GM19438 (cell line): ENCODE measurements around the gene FBXL17.

ENCODE experiments used
- ATAC-seq: cut with Tn5 transposase; IDR thresholded peaks from one replicate; pipeline ENCODE4 v1.9.1; 2021; ENCODE audit warnings: low read depth; ENCODE audit not compliant: unreplicated experiment

FBXL17 gene

DNA sequence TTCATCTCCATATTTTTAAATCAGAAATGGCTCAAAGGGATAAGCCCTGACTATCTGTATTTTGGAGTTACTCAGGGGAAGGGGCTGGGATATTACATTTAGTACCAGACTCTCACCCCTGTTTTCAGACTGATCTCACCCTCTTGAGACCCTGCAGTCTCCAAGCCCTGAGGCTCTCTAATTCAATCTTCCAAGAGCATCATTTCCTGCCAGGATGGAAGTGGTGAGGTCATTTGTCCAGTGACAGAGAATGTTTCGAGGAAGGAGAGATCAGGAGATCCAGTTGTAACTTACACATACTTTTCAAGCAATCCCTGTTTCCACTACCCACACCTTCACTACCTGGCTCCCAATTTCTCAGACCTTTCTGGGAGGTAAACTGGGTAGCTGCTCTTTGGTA lies 415.7 kb downstream of the FBXL17 start:
- ATAC-seq, result no peak

DNA sequence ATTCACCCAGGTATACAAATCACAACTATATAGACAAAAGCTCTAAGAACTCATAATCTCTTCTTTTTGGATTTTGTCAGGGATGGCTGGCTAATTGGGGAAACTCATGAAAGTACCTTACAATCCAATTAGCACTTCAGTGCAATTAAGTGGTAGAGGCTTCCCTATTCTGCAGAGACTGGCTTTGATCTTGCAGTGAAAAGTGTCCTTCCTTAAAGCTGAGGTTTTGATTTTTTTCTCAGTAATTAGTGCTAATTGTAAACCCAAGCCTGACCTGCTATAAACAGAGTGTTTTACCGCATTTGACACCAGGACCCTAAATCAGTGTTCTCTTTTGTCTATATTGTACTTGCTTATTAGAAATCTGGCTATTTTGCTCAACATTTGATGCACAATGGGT lies 417.2 kb downstream of the FBXL17 start:
- ATAC-seq, result no peak

DNA sequence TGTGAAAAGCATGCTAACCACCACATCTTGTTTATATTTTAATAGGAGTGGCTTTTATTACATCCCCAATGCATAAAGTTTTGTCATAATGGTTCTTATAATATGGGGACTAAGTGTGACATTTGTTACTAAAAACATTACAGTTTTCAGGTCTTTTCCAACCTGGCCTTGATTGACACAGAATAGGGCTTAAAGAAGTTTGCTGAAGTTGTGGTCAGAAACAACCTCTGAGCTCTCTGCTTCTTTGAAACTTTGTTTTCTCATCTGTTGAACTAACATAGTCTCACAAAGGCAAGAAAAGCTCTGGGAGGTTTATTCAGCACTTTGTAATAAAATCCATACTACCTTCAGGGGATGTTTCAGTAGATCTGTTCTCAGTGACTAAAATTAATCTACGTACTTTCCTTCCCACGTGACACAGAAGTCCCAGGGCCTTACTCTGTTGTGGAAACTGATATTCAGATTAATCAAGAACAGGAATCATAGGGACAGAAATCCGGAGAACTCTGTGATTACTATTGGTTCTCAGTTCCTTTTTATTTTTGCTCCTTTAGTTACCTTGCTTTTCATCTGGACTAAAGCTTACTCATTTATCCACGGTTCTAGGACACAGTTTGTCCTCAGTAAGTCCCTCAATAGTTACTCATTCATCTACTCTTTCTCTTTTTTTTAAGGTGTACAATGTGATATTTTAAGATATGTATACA lies 422.2 kb downstream of the FBXL17 start:
- ATAC-seq, result no peak

DNA sequence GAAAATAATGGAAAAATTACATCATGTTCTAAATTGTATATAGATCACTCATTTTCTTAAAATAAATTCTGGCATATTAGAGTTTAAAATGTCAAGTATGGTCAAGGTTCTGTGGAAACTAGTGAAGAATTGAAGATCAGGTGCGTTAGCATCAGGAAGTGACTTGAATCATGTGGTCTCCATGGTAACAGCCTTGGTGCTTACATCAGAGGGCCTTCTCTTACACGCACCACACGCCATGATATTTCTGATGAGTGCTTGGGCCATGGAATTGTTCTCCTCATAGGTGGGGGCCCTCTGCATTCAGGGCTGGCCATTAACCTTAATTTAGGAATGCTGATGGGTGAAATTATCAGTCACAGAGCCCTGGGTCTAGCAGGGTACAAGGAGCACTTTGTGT lies 423.0 kb downstream of the FBXL17 start:
- ATAC-seq, result no peak

DNA sequence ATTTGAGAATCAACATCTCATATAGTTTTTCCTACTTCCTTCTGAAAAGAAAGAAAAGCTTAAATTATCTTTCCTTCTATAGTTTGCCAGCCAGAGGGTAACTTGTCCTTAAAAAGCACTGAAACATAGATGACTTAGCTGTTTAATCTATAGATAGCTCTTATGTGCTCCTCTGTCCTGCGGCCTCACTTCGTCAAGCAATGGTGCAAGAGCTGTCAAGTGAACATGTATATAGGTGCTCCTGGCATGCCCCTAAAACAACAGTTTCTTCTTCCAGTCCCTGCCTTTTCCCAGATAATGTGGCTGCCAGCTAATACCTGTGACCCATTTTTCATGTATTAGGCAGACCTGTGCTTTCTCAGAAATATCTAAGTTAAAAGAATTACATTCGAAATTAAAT lies 423.5 kb downstream of the FBXL17 start:
- no peak for ATAC-seq

DNA sequence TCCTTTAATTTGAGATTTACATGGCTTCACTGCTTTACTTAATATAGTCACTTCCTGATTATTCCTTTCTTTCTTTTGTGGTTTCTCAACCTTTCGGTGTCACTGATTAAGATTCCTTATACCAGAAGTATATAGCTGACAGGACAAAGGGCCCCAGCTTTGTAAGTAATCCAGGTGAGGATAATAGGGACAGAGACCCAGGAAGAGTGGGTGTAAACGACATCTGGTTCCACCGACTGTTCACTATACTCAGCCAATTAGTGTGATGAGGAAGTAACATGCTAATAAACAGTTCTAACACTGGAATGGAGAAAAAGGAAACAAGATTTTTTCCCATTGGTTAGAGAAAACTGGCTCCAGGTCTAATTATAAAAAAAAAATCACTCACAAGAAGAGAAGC lies 424.8 kb downstream of the FBXL17 start:
- ATAC-seq, result no peak

DNA sequence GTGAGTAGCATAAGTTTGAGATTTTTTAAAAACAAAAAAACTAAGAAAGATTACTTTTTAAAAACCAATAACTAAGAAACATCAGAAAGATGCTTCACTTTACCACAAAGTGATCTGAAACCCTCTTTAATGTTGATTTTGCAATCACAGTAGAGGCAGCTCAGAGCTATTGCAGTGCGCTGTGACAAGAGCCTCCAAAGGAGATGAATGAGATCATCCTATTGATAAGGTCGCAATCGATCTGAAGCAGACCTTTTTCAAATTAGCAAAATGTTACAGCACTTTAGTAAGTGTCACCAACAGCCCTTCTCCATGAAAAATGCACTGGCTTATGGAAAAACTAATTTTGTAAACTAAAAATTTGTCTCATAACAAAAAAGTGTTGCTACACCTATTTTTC lies 426.6 kb downstream of the FBXL17 start:
- no peak for ATAC-seq

DNA sequence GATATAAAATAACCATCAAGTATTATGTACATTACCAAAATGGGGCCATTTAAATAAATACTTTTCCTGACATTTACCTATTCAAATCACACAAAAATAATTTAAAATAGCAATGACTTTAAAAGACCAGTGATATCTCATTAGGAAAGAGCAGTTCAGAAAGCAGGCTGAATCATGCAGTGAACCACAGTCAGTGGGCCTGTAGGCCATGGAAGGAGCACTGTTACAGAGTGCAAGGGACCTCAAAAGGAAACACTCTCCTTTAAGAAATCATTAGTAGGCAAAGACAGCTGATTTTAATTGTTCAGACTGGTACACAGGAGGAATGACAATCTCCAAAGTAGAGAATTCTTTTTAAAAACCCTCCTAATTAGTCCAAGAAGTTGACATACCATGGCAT lies 427.6 kb downstream of the FBXL17 start:
- ATAC-seq, result no peak

DNA sequence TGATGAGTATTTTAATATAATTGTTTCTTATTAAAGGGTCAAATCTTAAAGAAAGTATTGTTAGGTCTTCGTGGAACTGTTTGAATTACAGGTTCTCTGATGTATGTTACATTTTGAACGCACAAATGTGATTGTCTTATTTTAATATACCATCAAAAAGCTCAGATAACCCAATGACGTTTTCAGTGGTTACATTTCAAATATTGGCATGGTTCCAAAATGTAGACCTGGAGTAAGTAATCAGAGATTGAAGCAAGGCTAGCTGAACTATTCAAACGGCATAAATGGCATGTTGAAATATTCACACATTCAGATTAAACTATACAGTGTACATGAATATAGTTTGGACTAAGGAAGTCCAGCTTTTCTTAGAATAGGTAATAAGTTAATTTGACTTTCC lies 429.4 kb downstream of the FBXL17 start:
- no peak for ATAC-seq

- ATAC-seq, result no peak
These were observed 430.6 kb downstream of the FBXL17 start for GRCh38 chr5:107951309-107951708.

GRCh38 chr5:107950776-107951175 lies 431.1 kb downstream of the FBXL17 start:
- no peak for ATAC-seq

DNA sequence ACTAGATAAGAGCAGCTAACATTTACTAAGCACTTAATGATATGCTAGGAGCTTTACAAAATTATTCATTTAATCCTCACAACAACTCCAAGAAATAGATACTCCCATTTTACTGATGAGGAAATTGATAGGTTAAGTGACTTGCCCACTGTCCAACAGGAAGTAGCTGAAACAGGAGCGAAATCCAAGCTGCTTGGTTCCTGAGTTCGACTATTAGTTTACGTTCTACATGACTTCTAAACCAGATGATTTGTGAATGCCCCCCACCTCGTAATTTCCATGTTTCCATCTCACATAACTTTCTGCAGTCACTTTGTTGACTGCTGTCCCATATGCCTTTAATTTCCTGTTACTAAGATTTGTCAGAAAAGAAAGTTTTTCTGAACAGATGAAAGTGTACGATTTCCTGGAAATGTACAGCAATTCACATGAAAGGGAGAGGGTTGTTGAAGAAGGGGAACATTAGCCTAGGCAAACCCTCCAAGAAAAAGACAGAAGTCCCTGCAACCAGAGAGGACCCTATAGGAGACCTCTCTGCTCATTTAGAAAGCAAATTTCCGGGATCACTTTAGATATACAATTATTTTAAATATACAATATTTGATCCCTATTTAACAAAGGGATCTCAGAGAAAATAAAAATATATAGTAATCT lies 432.1 kb downstream of the FBXL17 start:
- no peak for ATAC-seq

GRCh38 chr5:107948377-107948776 lies 433.5 kb downstream of the FBXL17 start:
- no peak for ATAC-seq

- ATAC-seq, result no peak
These were observed 436.8 kb downstream of the FBXL17 start for GRCh38 chr5:107945061-107945460.

GRCh38 chr5:107943923-107944322 lies 438.0 kb downstream of the FBXL17 start:
- ATAC-seq, result no peak

GRCh38 chr5:107941036-107941435 lies 440.9 kb downstream of the FBXL17 start:
- no peak for ATAC-seq

GRCh38 chr5:107937651-107938355 lies 444.1 kb downstream of the FBXL17 start:
- ATAC-seq, result no peak

GRCh38 chr5:107937204-107937603 lies 444.7 kb downstream of the FBXL17 start:
- no peak for ATAC-seq

DNA sequence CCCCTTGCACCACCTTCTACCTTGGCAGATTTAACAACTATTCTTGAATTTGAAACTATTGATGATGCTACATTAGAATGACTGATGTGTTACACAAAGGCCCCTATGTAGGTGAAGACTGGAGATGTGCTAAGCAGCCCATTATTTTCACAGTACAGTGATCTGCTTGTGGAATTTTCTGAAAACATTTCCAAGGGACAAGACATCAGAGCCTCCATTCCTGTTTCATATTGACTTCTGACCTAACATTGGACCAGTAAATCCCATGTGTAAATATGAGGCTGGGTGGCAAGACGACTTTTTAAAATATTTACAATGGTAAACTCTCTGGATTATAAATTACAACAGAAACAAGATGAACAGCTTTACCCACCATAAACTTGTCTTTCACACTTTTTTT lies 445.4 kb downstream of the FBXL17 start:
- ATAC-seq, result no peak

- no peak for ATAC-seq
These were observed 446.3 kb downstream of the FBXL17 start for GRCh38 chr5:107935645-107936044.

DNA sequence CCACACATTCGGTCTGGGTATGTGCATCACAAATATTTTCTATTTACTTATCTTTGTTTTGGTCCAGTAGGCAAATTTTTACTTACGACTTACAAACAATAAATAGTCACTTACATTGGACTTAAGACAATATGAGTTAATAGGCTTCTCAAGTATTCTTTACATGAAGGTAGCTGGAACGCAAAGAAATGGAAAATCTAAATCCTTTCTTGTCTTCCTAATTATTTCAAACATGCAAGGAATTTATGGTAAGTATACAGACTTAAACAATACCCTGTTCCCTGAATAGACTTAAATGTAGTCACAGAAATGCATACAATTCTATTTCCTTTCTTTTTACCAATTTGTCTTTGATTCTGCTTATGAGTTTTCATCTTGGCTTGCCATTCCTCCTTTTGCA lies 448.6 kb downstream of the FBXL17 start:
- ATAC-seq, result no peak

- ATAC-seq, result no peak
These were observed 451.0 kb downstream of the FBXL17 start for GRCh38 chr5:107930891-107931290.
